ENCODE results near the gene GJA5.
"Not testable (repeated sequence)": the region's sequence is repeated elsewhere in the genome, so short reads cannot be mapped to it uniquely, and the experiment has no call there.

GJA5 gene

DNA sequence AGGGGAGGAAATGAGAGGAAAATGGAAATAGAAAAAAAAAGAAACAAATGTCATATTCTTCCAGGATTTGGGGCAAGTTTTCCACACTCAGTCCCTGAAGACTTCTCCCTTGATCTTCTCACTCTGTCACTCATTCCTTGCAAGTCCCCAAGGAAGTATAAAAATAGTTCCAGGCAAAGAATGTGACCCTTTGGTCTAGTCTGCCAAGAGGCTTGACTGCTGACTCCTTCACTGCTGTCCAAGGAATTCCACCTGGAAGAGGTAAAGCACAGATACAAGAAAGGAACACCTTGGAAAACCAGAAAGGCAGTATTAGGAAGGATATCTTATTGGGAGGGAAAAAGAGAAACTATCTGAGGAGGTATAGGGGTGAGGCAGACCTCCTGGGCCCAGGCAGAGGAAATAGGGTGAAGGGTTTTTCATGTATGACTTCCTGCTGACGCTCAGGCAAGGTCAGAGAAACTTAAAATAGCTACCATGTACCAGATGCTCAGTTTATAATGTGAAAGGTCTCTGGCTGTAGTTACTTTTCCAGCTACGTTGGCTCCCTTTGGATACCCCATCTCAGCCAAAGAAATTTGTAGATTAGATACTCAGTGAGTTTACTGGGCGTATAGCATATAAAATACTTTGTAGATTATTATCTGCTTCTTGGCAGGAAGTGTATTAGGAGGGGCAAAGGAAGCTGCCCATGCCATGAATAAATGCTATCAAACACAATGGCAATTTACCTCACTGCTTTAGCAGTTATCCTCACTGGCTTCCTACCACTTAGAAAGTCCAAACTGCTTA is 2.0 kb upstream of the GJA5 start:
- no peak for DNase-seq

DNA sequence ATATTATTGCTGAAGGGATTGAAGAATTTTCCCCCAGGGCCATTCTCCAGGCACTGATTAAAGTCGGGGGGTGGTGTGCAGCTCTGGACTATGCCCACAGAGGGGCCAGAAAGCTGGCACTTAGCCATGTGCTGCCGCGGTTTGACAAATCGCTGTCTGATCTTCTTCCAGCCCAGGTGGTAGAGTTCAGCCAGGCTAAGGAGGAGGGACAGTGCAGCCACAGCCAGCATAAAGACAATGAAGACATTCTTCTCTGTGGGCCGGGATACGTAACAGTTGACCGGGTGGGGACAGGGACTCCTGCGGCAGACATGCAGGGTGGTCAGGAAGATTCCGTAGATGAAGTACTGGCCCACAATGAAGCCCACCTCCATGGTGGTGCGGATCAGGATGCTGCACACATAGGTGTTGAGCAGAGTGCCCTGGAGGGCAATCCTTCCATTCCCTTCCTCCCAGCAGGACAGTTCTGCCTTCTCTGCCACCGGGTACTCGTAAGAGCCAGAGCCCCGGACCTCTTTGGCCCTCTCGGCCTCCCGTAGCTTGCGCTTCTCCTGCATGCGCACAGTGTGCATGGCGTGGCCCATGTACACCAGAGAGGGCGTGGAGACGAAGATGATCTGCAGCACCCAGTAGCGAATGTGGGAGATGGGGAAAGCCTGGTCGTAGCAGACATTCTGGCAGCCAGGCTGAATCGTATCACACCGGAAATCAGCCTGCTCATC is 1.9 kb downstream of the GJA5 start:
- no peak for DNase-seq

DNA sequence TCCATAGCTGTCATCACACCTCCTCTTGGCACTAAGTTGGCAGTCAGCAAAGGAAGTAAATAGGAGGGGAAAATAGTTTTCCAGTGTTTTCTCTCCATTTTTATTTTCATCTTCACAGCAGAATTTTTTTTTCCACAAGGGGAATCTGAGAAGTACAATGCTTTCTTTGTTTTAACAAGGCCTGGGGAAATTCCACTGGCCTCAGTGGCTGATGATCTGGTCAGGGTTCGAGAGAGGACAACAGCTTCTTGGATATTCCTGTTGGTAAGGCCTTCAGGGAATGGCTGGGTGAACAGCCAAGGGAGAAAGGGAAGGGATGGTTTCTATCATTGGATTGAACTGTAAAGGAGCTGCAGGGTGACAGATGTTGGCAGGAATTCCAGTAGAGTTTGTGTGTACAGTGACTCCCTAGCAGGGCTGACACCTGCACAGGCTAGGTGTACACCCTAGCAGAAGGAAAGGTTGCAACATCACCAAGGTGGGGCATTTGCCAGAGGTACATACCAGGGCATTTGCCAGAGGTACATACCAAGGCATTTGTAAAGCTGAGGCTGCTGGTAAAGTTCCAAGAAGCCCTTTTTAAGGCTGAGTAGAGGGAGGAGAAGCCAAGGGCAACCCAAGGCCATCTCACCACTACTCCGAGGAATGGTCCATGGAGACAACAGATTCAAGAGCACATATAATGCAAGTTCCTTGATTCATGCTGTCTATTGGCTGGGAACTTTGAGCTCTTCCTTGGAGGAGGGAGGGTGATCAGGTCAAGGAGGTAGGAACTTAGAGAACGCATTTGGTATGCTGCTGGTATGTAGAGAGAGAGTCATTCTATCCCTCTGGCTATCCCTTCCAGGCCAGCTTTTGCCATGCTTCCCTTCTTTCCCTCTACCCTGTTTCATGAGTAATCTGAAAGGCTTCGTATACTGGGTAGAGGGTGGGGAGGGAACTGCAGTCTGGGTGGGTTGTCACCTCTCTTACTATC is 3.1 kb downstream of the GJA5 start:
- DNase-seq = no peak

DNA sequence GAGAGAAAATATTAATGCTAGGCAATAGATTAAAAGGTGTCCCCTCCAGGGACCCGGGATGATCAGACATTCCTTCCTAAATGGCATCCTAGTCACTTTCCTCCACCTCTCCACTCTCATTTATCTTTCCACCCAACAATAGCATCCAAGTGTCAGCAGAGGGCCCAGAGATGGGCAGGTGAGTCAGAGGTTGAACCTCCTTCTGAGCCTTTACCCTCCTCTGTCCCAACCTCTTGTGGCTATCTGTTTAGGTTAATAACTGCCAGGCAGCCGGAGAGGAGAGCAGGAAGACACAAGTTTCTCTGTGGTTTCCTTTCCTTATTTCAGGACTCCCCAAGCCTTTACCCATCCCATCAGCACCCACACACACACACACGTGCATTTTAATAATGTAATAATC is 4.1 kb downstream of the GJA5 start:
- DNase-seq = no peak

DNA sequence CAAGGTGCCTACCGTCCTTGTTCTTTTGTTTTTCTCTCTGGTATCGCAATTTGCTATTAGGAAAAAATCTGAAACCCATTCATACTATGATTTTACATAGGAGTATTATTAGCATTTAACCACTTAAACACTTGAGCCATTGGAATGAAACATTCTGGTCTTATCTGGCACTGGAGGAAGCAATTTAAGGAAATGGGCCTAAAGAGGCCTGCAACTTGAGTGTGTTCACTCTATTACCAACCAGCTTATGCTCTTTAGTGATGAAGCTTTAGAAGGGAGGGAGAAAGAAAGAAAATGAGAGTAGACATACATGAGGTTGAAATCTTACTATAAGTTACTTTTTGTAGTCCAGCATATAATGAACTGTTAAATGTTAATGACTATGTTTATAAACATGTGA is 5.7 kb downstream of the GJA5 start:
- DNase-seq = no peak

DNA sequence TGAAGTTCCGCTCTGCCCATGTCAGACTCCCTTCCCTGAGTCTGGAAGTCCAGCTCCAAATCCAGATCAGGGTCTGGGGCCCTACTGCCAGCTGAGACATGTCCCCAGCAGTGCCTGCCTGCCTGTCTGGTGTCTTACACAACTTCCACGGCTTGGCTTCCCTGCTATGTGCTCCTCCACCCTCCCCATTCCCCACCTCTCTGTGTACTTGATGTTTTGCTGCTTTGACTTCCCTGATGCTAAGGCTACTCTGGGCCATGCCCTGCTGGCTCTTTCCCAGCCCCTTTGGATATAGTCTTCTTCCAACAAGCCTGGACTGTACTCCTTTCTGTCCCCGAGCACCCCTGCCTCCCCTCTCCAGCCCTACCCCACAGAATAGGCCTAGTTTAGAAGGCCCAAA is 7.3 kb downstream of the GJA5 start:
- no peak for DNase-seq

DNA sequence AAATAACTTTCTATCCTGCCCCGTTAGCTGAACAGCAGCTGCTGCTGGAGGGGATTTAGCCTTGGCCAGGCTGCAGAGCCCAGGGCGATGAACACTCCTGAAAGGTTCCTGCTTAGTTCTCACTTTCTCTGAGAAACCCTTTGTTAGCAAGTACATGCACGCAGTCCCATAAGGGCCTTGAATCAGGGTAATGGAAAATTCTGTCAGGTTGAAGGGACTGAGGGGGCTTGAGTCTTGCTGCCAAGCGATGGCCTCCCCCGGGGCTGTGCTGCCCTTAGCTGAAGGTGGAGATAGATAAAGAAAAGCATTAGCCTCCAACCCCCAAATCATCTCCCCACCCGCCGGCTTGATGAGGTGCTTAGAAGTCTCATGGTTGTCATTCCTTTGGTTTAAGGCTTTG is 7.9 kb downstream of the GJA5 start:
- DNase-seq = no peak

DNA sequence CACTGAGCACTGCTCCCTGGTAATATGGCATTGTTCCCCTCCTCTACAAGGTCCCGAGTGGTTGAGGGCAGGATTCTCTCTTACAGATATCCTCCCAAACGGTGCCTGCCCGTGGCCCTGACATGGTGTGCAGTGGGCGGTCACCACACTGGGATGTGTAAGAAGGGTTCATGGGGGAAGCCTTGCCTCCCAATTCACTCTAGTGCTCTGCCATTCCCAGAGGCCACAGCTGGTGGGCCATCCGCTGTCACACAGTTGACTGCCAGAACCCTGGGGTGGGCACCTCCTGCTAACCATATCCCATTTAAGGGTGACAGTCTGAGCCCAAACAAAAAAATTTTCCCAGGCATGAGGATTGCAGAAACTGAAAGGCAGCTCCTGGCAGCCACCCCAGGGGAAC is 9.1 kb downstream of the GJA5 start:
- no peak for DNase-seq

DNA sequence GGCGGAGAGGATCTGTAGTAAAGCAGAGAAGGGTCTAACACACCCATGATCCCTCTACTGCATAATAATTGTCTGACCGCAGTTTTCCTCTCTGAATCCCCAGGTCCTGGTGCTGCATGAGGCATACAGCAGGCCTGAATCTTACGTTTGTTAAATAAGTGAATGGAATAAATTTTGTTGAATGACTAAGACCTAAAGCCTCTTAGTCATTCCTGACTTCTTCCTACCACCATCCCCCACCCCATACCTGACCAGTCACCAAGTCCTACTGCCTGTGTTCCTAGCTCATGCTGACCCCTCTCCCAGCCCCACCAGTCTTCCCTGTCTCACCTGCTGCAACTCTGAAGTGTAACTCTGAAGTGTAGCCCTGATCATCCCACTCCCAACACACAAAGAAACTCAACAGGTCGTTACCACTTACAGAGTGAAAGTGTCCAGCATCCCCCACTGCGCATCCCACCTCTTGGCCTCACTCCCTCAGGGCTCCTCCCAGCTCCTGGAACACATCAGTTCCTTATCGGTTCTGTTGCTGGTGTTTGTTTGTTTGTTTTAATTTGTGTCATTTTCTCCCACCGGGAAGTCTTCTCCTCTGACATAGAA is 9.7 kb downstream of the GJA5 start:
- DNase-seq = no peak

DNA sequence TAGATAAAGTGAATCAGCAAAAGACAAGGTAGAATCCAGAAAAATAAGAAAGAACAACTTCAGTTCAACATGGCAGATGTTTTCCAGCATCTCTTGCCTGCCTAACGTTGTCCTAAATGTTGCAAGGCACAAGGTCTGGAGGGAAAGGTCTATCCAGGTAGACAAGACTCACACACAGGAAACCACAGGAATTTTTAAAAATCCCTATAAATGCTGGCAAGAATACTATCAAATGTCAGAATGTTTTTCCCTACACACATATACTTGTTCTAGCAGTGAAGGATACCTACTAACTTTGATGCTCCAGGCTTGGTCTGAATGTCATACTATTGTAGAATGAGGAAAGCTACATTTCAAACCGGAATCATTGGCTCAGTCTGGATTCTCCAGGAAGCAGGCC is 10.6 kb downstream of the GJA5 start:
- no peak for DNase-seq

DNA sequence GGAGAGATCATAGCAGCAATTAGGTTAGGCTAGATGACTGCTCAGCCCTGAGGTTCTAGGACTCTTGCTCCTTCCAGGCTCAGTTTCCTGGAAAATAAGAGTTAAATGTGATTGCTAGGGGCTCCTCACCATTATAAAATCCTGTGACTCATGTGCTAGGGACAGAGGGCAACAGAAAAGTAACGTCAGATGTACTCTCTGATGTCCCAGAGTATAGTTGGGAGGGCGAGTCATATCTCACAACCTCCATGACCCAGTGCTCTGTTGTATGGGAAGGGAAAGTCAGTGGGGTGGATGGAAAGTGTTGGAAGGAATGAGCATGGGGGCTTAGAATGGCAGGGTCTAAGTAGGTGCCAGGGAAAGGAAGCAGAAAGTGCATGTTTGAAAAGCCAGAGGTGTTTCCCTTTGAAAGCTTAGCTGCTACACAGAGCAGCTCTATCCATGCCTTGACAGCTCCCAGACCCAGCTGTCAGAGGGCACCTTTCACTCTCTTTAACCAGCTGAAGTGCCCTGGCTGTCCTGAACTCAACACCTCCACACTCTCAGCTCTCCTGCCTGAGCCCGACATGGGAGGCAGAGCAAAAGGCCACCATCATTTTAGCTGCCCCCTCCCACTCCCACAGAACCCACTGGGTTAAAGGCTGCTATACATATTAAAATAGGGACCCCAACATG is 11.6 kb downstream of the GJA5 start:
- no peak for DNase-seq

DNA sequence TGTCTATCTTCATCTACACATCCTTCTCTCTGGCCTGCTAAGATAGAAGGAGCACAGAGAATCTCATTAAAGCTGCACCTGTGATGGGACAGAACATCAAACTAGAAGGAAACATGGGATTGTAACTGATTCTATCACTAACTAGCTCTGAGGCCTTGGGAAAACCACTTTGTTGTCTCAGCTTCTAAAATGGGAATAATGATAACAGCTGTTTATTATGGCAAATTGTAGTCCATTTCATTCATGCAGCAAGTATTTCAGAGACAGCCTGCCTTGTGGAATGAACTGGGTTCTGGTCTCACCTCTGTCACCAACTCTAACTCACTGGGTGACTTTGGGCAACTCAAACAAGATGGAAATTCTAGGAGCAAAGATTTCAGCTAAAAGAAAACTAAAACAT is 12.4 kb downstream of the GJA5 start:
- no peak for DNase-seq

DNA sequence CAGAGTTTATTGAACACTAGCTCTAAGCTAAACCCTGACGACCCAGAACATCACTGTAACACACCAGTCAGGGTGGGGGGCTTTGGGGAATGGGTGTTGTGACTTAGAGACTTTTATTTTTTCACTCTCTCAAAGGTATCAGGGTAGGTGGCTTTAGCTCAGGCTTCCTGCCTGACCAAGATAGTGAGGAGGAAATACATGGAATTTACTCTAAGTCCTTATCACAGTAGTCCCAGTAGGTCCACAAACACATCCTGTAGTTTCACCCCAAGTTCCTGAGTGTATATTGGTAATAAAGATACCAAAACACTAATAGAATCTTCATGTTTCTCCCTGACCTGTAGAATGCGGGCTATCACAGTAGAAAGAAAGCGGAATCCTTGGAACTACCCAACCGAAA is 15.1 kb downstream of the GJA5 start:
- no peak for DNase-seq

DNA sequence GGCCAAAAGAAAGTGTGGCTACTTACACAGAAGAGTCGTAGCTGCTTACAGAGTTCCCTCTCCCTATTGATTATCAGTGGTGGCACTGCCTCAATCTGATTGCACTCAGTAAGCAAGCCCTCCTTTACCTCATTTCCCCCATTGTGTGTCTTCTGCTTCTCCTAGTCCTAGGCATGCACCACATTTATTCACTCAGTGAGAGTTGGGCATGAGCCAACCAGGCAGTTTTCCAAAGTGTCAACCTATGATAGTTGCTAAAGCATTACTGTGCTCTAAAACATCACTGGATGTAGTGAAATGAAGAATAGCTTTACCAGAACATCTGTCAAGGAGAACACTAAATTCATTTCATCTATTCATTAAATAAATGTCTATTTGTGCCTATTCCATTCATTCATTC is 19.3 kb downstream of the GJA5 start:
- no peak for DNase-seq

DNA sequence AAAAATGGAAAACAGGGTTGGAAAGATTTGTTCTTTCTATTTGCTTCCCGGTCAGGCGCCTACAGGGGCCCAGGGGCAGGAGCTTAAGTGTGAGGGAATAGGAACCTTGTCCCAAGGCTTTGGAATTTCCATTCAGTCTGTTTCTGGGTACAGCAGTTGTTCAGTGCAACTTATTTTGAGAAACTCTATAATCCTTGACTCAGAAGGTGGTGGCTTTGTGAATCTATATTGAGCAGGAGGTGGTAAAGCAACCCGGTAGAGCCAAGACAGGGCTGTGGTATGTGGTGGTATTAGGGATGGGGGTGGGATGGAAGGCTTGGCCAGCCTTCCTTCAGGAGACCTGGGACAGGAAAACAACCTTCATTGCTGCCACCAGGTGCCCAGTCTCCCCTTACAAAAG is 20.0 kb downstream of the GJA5 start:
- DNase-seq = no peak

DNA sequence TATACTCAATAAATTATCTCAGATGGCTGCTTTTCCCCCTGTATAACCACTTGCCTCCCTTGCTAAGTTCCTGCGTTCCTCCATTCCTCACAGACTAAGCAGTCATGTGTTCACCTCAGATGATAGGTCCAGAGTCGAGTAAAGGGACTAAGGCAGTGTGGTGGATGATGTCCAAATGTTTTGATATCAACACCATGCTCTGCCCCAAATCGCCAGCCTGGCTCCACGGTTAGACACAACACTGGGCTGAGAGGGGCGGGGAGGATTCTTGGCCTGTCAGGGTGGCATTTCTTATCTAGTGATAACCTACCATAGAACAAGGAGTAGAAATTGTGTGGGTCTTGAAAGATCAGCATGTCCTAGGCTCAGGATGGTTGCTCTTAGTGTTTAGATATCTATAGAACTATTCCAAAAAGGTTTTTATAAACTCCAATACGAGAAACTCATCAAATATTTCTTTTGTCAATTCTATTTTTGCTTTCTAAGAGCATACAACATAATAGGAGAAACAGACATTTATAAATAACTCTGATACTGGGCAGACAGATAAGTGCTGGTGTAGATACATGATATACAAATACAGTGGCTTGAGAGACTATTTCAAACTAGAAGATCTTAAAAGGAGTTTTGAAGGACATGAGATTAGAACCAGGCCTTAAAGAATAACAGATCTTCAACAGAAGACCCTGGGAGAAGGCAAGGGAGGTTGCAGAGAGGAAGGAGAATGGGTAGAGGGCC is 21.5 kb downstream of the GJA5 start:
- no peak for DNase-seq

DNA sequence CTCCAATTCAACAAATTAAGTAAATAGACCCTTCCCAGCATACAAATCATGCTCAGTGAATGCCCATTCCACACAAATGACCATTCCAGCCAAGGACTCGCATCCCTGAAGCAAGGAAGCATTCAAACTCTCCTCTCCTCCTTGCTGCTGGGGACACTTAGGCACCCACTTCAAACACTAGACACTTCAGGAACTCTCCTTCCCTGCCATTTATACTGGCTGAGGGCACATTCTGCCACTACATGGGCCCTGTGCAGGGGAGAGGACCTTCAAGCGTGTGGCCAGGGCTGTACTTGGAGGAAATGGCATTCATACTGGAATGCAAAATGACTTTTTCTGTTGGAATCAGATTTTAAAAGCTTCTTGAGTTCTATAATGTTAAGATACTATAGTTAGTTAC is 22.3 kb downstream of the GJA5 start:
- DNase-seq = no peak

DNA sequence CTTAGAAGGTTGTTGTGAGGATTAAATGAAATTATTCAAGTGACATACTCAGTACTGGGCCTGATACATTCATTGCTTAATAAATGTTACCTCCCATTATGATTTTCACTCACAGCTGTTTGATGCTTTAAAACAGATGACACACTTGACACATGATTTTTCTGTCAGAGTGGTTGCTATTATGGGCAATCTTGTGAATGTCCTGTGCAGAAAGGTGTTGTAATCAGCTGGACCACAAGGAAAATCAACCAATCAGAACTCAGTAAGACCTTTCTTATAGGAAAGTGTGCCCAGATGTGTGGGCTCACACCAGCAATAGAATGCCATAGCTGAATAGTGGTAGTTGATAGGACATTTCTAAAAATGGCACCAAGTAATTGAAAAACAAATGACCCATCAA is 23.5 kb downstream of the GJA5 start:
- no peak for DNase-seq

DNA sequence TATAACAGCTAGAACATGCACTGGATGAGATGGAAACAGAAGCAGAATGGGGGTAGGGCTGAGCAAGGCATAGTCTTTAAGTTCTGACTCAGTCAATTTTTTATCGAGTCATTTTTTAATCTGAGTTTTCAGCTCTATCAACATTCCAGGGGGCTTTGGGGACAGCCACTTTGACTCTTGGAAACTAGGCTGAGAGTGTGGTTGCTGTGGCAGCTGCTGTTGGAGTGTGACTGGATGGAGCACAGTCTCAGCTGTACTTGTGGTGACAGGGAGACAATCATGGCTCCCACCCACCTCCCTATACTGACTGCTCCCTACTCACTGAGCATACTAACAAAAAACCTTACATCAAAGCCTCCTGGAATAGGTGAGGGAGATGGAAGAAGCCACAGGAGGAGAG is 25.0 kb downstream of the GJA5 start:
- no peak for DNase-seq

DNA sequence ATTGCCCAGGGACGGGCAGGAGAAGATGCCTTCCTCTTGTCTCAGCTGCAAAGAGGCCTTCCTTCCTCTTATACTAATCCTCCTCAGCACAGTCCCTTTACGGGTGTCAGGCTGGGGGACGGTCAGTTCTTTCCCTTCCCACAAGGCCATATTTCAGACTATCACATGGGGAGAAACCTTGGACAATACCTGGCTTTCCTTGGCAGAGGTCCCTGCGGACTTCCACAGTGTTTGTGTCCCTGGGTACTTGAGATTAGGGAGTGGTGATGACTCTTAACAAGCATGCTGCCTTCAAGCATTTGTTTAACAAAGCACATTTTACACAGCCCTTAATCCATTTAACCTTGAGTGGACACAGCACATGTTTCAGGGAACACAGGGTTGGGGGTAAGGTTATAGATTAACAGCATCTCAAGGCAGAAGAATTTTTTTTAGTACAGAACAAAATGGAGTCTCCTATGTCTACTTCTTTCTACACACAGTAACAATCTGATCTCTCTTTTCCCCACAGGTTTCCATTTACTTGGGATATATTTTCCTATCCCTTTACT is 26.0 kb downstream of the GJA5 start:
- DNase-seq = not testable (repeated sequence)

DNA sequence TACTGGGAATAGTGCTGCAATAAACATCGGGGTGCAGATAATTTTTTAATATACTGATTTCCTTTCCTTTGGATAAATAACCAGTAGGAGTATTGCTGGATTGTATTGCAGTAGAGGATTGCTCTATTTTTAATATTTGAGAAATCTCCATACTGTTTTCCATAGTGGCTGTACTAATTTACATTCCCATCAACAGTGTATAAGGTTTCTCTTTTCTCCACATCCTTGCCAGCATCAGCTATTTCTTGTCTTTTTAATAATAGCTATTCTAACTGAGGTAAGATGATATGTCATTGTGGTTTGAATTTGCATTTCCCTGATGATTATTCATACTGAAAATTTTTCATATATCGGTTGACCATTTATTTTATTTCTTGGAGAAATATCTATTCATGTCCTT is 31.1 kb downstream of the GJA5 start:
- no peak for DNase-seq

DNA sequence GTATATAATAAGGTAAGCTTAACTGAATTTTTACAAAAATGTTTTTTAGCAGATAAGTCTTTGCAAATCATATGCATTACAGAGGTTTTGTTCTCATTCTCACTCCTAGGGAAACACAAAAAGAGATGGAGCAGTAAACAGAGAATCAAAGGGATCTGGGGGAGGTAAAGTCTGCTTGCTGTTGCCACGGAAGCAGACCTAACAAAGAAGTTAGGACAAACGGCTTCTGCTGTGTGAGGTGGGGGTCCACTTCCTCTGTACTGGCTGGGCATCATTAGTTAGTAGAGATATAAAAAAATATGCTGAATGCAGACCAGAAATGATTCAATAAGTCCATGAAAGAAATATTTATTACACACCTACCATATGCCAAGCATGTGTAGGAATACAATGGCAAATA is 34.2 kb downstream of the GJA5 start:
- DNase-seq = no peak

All from activated CD4-positive, alpha-beta T cell treated with anti-CD3 and anti-CD28 coated beads, Interleukin-2, amount 50 U/mL, for 16 hours (primary cell).